ENCODE results near the gene AK9.
"Not testable (repeated sequence)": the region's sequence is repeated elsewhere in the genome, so short reads cannot be mapped to it uniquely, and the experiment has no call there.

The AK9 gene

DNA sequence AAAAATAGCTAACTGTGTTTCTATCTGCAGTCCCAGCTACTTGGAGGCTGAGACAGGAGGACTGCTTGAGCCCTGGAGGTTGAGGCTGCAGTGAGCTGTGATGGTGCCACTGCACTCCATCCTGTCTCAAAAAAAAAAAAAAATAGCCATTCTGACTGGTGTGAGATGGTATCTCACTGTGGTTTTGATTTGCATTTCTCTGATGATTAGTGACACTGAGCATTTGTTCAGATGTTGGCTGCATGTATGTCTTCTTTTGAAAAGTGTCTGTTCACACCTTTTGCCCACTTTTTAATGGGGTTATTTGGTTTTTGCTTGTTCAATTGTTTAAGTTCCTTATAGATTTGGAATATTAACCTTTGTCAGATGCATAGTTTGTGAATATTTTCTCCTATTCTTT lies 171.4 kb downstream of the AK9 start:
- peaks cover 28% of the 10 kb centered on the region for H3K4me1 Mint-ChIP-seq (ENCODE audit: low read depth)
- H3K36me3 Mint-ChIP-seq; H3K27me3 Mint-ChIP-seq; H3K9me3 Mint-ChIP-seq (ENCODE audit: low read depth); H3K4me3 Mint-ChIP-seq; H3K27ac Mint-ChIP-seq: not testable (repeated sequence)

DNA sequence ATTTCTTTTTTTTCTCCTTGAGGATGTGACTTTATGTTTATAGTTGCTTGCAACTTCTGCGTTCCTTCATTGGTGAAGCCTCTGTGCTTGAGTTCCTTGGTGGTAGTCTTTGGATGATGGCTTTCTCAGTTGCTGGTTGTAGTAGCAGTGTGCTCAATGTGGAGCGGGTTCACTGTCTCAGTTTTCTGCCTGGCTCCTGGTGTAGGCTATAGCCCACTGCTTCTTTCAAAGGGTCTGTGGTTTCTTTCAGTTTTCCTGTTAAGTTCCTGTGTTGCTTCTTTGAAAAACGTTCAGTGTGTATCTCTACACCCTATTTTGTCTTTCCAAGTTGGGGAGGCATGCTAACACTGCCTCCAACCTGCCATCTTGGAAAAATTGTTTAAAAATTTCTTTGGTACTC lies 174.1 kb downstream of the AK9 start:
- no peaks in the 10 kb centered on the region for H3K27me3 Mint-ChIP-seq
- H3K4me3 Mint-ChIP-seq = peak overlapping the region; percentile 76
- no peaks in the 10 kb centered on the region for H3K36me3 Mint-ChIP-seq
- H3K27ac Mint-ChIP-seq = peak overlapping the region; percentile 77
- peaks cover 33% of the 10 kb centered on the region for H3K4me1 Mint-ChIP-seq (ENCODE audit: low read depth)
- H3K9me3 Mint-ChIP-seq (ENCODE audit: low read depth) = no peaks in the 10 kb centered on the region

GRCh38 chr6:109515781-109516409 lies 175.1 kb downstream of the AK9 start:
- Mint-ChIP-seq H3K4me3 (peak overlapping the region; percentile 76), H3K36me3 (peaks cover 2% of the 10 kb centered on the region), H3K27me3 (no peaks in the 10 kb centered on the region), H3K27ac (peak overlapping the region; percentile 58), H3K9me3 (ENCODE audit: low read depth) (no peaks in the 10 kb centered on the region), H3K4me1 (ENCODE audit: low read depth) (peaks cover 33% of the 10 kb centered on the region)

DNA sequence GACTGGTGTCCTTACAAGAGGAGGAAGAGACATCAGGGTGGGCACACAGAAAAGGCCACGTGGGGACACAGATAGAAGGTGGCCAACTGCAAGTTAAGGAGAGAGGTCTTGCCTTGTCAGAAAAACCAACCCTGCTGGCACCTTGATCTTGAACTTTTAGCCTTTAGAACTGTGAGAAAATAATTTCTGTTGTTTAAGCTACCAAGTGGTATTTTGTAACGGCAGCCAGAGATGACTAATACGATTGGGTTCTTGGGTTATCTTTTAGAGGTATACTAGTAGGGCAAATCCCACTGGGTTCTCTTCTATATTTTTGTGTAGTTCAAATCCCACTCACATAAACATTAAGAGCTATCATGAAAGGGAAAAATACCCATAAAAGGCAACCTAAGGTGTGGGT lies 176.1 kb downstream of the AK9 start:
- H3K36me3 Mint-ChIP-seq = peaks cover 2% of the 10 kb centered on the region
- H3K4me1 Mint-ChIP-seq (ENCODE audit: low read depth) = peaks cover 33% of the 10 kb centered on the region
- H3K4me3 Mint-ChIP-seq = peak overlapping the region; percentile 76

GRCh38 chr6:109513571-109514071 lies 177.4 kb downstream of the AK9 start:
- Mint-ChIP-seq H3K36me3 (peaks cover 2% of the 10 kb centered on the region), H3K9me3 (ENCODE audit: low read depth) (no peaks in the 10 kb centered on the region), H3K4me3 (no peak overlapping the region), H3K27me3 (no peaks in the 10 kb centered on the region), H3K27ac (no peak overlapping the region), H3K4me1 (ENCODE audit: low read depth) (peaks cover 33% of the 10 kb centered on the region)

More for the DNA sequence above, 176.1 kb downstream of the AK9 start:
- H3K9me3 Mint-ChIP-seq (ENCODE audit: low read depth) = no peaks in the 10 kb centered on the region
- peak overlapping the region; percentile 58 for H3K27ac Mint-ChIP-seq
- no peaks in the 10 kb centered on the region for H3K27me3 Mint-ChIP-seq

- peaks cover 31% of the 10 kb centered on the region for H3K4me1 Mint-ChIP-seq (ENCODE audit: low read depth)
- H3K27ac Mint-ChIP-seq = no peak overlapping the region
- H3K9me3 Mint-ChIP-seq (ENCODE audit: low read depth) = no peaks in the 10 kb centered on the region
- peaks cover 2% of the 10 kb centered on the region for H3K36me3 Mint-ChIP-seq
- H3K4me3 Mint-ChIP-seq = no peak overlapping the region
- no peaks in the 10 kb centered on the region for H3K27me3 Mint-ChIP-seq
These were observed 178.7 kb downstream of the AK9 start for GRCh38 chr6:109512271-109512817.

DNA sequence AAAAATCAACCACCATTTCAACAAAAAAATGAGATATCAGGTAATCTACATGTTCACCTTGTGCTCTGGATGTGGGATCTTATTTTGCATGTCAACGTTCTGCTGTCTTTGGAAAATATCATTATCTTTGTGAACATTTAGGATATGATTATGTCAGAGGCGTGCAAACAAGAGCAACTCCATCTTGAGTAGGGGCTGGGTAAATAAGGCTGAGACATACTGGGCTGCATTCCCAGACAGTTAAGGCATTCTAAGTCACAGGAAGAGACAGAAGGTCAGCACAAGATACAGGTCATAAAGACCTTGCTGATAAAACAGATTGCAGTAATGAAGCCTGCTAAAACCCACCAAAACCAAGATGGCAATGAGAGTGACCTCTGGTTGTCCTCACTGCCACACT lies 179.2 kb downstream of the AK9 start:
- H3K4me1 Mint-ChIP-seq (ENCODE audit: low read depth) = peaks cover 25% of the 10 kb centered on the region

GRCh38 chr6:109510358-109510757 lies 180.6 kb downstream of the AK9 start:
- Mint-ChIP-seq H3K4me3 (no peak overlapping the region), H3K9me3 (ENCODE audit: low read depth) (no peaks in the 10 kb centered on the region), H3K36me3 (peaks cover 2% of the 10 kb centered on the region), H3K27me3 (no peaks in the 10 kb centered on the region), H3K4me1 (ENCODE audit: low read depth) (peaks cover 11% of the 10 kb centered on the region), H3K27ac (no peak overlapping the region)

More for the DNA sequence above, 179.2 kb downstream of the AK9 start:
- Mint-ChIP-seq H3K9me3 (ENCODE audit: low read depth) (no peaks in the 10 kb centered on the region), H3K4me3 (no peak overlapping the region), H3K27me3 (no peaks in the 10 kb centered on the region), H3K36me3 (peaks cover 2% of the 10 kb centered on the region), H3K27ac (no peak overlapping the region)

- Mint-ChIP-seq H3K27me3 (no peaks in the 10 kb centered on the region), H3K4me3 (no peak overlapping the region), H3K4me1 (ENCODE audit: low read depth) (no peaks in the 10 kb centered on the region), H3K36me3 (peaks cover 2% of the 10 kb centered on the region), H3K27ac (no peak overlapping the region), H3K9me3 (ENCODE audit: low read depth) (no peaks in the 10 kb centered on the region)
These were observed 182.7 kb downstream of the AK9 start for GRCh38 chr6:109508166-109508860.

DNA sequence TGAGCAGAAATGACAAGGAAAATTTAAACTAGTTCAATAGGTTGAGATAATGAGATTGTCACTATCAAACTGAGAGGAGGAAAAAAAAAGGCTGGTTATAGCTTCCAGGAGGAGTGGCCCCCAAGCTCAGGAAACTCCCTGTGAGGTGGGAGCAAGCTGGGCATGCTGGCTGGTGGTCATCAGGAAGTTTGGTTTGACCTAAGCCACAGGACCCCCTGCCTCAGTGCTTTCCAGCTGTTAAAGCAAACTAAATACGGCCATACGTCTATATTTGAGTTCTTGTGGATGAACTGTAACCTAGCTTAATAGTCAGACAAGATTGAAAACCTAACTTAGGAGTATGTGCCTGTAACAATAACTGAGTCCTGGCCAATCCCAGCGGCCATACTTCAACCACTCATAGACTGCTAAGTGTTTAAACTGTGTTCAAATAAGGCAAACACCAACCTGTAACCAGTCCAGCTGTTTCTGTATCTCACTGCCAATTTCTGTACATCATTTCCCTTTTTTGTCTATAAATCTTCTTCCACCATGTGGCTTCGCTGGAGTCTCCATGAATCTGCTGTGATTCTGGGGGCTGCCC lies 183.4 kb downstream of the AK9 start:
- no peak overlapping the region for H3K4me3 Mint-ChIP-seq
- H3K4me1 Mint-ChIP-seq (ENCODE audit: low read depth) = no peaks in the 10 kb centered on the region
- no peaks in the 10 kb centered on the region for H3K27me3 Mint-ChIP-seq
- H3K27ac Mint-ChIP-seq = no peak overlapping the region
- no peaks in the 10 kb centered on the region for H3K9me3 Mint-ChIP-seq (ENCODE audit: low read depth)
- peaks cover 2% of the 10 kb centered on the region for H3K36me3 Mint-ChIP-seq

- no peaks in the 10 kb centered on the region for H3K4me1 Mint-ChIP-seq (ENCODE audit: low read depth)
- H3K27ac Mint-ChIP-seq = no peak overlapping the region
- peaks cover 4% of the 10 kb centered on the region for H3K36me3 Mint-ChIP-seq
- no peaks in the 10 kb centered on the region for H3K9me3 Mint-ChIP-seq (ENCODE audit: low read depth)
- H3K4me3 Mint-ChIP-seq = no peak overlapping the region
- H3K27me3 Mint-ChIP-seq = no peaks in the 10 kb centered on the region
These were observed 184.2 kb downstream of the AK9 start for GRCh38 chr6:109506841-109507240.

GRCh38 chr6:109506314-109506713 lies 184.7 kb downstream of the AK9 start:
- H3K4me1 Mint-ChIP-seq (ENCODE audit: low read depth) = no peaks in the 10 kb centered on the region
- peaks cover 3% of the 10 kb centered on the region for H3K36me3 Mint-ChIP-seq
- no peaks in the 10 kb centered on the region for H3K27me3 Mint-ChIP-seq
- H3K4me3 Mint-ChIP-seq = no peak overlapping the region
- H3K9me3 Mint-ChIP-seq (ENCODE audit: low read depth) = no peaks in the 10 kb centered on the region
- no peak overlapping the region for H3K27ac Mint-ChIP-seq

- Mint-ChIP-seq H3K27me3 (no peaks in the 10 kb centered on the region), H3K4me3 (no peak overlapping the region), H3K36me3 (peaks cover 3% of the 10 kb centered on the region), H3K27ac (no peak overlapping the region), H3K4me1 (ENCODE audit: low read depth) (no peaks in the 10 kb centered on the region), H3K9me3 (ENCODE audit: low read depth) (no peaks in the 10 kb centered on the region)
These were observed 187.4 kb downstream of the AK9 start for GRCh38 chr6:109503327-109504224.

GRCh38 chr6:109498936-109499335 lies 192.1 kb downstream of the AK9 start:
- Mint-ChIP-seq H3K27me3 (no peaks in the 10 kb centered on the region), H3K9me3 (ENCODE audit: low read depth) (no peaks in the 10 kb centered on the region), H3K4me3 (no peak overlapping the region), H3K27ac (no peak overlapping the region), H3K4me1 (ENCODE audit: low read depth) (peaks cover 7% of the 10 kb centered on the region), H3K36me3 (peaks cover 3% of the 10 kb centered on the region)
